ENCODE data around the gene SPOCK1.

- TF ChIP-seq CTCF (IDR thresholded peaks at IDR 0.05; ENCODE audit: extremely low read depth in 1 of 2, insufficient read depth in 1 of 2, low read depth in 1 of 2, low read length in 2 of 2): no peak
- TF ChIP-seq POLR2A (IDR thresholded peaks at IDR 0.05; ENCODE audit: low read depth, low read length): no peak
- no peak for TF ChIP-seq EZH2 (IDR thresholded peaks at IDR 0.05; ENCODE audit: borderline replicate concordance, low read depth, low read length, severe bottlenecking)
- TF ChIP-seq MYC (IDR thresholded peaks at IDR 0.05; ENCODE audit: low read depth, low read length): no peak
- no peak for TF ChIP-seq POLR2AphosphoS5 (IDR thresholded peaks at IDR 0.05; ENCODE audit: insufficient read depth, low read depth, low read length)
- no peak for TF ChIP-seq FOS (IDR thresholded peaks at IDR 0.05; ENCODE audit: borderline replicate concordance, insufficient read depth, low read length)
- no peak for TF ChIP-seq JUN (IDR thresholded peaks at IDR 0.05; ENCODE audit: borderline replicate concordance, insufficient read depth, insufficient read length, low read depth)
These were observed 190.8 kb downstream of the SPOCK1 start for GRCh38 chr5:137308311-137308710.

Measured in endothelial cell of umbilical vein (primary cell).